T follicular helper cell (primary cell): ENCODE measurements around the gene ASPSCR1.
"Not testable (repeated sequence)": the region's sequence is repeated elsewhere in the genome, so short reads cannot be mapped to it uniquely, and the experiment has no call there.

Experiments used
- DNase-seq: peaks from one replicate; pipeline ENCODE4 v3.0.0-alpha.2; 2020; ENCODE audit warnings: low read depth

The ASPSCR1 gene

DNA sequence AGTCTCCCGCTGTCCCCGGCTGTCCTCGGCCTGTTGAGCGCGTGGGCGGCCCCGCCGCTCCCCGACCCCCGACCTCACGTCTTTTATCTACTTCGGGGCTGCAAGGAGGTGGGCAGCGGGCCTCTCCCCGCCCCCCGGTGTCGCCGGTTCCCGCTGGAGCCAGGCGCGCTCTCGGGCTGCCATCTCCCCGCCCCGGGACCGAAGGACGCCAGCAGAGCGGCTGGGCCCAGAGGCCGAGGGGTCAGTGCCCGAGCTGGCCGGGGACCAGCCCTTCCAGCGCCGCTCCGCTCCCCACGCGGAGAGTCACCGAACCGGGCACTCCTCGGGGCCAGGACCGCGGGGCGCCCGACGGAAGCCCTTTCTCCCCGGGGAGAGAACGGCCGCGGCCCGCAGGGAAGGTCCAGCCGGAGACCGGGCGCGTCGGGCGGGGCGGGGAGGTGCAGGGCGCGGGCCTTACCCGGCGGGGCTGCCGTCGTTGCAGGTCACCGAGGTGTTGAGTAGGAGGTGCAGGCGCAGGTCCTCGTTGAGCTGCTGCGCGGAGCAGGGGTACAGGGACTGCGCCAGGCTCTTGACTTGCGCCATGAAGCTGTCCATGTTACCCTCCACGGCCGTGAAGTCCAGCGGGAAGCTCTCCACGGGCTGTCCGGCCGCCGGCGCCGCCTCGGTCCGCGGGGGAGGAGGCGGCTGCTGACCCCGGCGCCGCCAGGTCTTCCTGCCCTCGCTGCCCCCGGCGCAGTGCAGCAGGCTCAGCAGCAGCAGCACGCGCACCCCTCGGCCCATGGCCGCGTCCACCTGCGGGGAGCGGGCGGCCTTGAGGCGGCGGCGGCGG lies 17.1 kb upstream of the ASPSCR1 start:
- DNase-seq = no peak

DNA sequence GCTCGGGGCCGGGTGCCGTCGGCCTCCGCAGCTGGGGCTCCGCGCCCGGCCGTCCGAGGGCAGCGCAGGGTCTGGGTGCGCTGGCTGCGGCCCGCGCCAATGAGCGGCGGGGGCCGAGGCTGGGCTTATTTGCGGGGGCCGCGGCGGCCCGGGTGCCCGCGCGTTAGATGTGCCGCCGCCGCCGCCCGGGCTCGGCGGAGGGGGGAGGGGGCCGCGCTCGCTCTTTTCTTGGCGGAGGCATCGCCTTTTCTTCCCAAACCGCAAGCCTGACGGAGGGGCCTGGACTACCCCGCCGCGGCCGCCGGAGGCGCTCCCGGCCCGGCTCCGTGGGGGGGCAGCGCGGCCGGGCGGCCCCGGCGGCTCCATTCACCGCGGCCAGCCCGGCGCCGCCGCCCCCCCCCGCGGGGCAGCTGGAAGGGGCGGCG lies 16.3 kb upstream of the ASPSCR1 start, which contains the start of gene NOTUM:
TSS of gene NOTUM (minus strand) at position 101 of the 425 bp plus-strand sequence. CDS start 278 bp downstream, outside the sequence.
- DNase-seq = no peak

DNA sequence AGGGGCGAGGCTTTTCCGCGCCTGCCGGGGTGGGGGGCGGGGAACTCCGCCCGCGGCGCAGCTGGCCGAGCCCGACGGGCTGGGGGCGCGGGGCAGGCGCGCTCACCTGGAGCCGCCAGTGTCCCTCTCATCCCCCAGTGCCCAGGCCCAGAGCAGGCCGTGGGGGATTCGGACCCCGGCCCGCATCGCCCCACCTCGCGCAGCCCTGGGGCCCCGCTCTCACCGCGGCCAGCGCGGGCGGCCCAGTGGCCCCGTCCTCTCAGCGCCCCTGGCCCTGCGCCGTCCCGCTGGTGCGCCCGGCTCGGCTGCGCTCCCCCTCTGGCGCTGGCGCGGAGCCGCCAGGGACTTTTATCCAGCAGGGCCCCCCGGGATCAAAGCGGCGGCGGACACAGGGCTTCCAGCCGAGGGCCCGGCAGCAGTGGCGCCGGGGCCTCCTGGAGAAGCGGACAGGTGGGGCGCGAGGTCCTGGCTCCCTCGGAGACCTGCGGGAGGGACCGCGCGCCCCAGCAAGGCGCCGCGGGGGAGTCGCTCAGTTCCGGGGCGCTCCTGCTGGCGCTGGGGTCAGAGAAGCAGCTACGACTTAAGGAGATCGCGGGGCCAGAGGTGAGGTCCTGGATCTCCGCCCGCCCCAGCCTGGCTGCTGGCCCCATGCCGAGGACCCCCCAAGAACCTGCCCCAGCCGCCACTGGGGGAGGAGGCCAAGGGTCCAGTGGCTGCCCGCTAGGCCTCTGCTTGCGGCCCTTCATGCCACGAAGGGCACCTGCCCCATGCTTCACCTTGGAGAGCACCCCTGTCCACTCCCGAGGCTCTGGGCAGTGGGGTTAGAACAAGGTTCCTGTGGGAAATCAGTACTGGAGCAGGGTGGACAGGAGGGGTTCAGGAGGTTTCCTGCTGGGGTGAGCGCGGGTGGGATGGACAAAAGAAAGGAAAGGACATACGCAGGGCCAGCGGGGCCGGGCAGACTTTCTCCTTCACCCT lies 15.6 kb upstream of the ASPSCR1 start:
- DNase-seq = no peak

DNA sequence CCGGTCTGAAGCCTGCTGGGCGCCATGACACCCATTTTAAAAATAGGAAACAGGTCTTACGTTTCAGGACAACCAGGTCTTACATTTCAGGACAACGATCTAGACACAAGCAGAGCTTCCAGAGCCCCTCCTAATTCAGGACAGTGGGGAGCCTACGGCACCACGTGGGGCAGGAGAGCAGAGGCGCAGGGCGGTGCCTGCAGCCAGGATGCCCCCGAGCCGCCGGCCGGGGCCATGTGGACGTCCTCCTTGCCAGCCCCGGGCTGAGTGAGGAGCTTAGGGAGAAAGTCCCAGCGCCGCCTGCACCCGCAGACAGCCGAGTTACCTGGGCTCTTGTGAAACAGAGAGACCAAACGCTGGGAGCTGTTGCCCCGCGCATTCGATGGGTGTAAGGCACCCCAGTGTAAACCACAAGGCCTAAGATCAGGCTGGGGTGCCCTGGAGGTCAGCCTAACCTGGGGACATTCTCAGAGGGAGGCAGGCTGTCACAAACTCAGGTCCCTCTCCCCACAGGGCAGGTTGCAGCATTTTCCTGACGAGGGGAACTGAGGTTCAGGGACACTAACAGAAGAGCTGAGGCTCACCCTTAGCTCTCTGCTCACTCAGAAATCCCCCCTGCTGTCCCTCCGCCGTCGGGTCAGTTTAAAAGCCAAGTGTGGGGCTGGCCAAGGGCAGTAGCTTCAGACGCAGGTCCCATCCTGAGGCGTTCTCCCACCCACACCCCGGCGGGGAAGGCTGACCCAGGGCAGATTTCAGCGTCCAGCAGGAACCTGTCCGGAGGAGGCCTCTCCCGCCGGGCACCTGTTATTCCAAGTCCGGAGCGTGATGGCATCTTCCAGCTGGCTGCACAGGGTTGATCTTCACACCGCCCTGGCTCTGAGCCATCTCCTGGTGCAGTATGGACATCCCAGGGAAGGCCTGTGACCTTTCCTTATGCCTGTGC lies 14.7 kb upstream of the ASPSCR1 start:
- no peak for DNase-seq

DNA sequence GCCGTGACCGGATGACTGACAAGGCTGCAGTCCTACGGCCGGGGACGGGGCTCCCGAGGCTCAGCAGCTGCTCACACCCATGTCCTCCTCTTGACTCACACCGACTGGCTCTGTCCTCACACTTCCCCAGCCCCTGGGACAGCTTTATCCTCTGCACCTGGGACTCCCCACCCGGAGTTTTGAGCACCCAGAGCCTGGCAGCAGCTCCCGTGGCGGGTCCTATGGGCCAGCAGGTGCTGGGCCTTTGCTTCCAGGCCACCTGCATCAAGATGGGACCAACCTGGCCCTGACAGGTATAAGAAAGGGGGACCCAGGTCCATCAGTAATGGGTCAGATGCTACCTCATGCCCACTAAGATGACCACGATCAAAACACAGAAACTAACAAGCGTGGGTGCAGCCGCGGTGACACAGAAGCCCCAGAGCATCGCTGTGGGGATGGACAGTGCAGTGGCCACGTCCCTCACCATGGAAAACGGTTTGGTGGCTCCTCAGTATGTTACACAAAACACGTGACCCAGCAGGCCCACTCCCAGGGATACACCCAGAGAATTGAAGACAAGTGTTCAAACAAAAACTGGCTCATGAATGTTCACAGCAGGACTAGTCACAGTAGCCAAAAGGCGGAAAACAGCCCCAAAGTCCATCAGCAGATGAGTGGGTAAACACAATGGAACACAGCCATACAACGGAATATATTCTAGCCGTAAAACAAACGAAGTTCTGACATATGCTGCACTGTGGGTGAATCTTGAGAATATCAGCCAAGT lies 13.2 kb upstream of the ASPSCR1 start:
- no peak for DNase-seq

DNA sequence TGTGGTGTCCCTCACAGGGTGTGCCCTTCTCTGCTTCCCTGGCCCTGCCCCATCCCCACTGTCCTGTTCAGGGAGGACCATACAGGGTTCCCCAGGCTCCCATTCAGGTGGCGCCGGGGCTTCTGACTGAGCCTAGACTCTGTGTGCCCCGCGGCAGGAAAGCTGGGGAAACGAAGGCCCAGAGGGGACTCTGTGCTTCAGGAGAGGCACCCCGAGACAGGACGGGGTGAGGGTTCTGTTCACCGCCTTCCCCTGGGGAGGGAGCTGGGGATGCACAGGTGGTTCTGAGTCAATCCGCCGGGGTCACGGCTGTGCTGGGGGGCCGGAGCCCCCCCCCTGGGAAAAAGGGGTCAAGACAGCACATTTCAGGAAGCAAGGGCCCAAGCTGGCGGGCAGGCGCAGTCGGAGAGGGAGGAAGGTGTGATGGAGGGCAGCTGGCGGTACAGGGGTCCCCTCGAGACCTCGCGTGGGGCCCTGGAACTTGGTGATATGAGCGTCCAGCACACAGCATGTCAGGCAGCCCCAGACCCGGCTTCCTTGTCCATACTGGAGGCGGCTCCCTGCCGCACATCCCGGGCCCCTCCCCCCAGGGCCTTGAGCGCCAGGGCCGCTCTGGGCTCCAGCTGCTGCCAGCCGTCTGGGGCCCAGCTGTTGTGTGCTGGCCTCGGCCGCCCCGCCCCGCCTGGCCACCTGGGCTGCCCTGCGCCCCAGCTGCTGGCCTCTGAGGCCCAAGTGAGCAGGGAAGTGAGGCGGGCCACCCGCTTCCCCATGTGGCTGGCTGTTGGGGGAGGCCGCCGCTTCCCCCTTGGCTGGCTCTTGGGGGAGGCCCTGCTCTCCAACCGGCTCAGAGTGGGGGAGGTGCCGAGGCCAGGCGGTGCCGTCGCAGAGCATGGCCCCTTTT lies 10.8 kb upstream of the ASPSCR1 start:
- DNase-seq = no peak

DNA sequence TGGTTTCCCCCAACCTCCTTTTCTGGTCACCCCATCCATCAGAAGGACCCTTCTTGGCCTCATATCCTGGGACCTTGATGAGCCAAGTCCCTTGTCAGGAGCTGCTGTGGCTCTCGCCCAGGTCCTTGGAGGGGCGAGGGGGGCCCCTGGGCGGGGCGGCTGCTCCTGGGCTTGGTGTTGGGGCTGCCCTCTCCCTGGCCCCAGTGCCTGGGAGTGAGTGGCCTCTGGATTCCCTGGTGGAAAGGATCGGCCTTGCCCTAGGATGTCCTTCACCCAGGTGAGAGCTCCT lies 10.2 kb upstream of the ASPSCR1 start:
- DNase-seq = no peak

DNA sequence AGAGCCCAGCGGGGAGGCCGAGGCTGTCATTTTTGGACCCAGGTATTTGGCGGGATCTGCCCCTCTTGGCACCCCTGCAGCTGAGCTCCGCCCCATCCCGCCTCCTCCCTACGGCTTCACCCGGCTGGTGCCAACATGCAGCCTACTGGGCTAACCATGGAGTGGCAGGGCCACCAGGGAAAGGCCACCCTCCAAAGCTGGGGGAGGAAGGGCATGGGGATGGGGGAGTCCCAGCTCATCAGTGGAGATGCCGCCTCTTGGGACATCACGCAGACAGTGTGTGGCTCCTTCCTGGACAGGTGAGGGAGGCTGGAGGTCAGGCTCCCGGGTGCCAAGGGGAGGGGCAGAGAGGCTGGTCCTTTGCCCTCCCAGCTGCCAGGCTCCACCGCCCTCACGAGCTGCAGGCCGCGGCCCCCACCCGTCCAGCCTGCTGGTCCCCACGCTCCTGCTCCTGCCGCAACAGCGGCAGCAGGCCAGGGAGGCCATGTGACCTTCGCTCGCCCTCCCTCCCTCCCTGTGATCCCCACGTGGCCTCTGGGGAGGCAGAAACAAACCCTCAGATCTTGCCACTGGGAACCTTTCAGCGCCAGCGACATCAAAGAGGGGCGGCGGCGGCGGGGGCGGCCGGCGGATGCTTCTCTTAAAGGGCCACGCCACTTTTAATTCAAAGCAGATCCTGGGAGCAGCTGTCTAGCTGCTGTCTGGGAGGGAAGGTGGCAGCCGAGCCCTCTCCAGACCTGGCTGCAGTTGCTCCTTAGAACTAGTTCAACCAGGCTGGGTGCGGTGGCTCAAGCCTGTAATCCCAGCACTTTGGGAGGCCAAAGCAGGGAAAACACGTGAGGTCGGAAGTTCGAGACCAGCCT lies 9.7 kb upstream of the ASPSCR1 start:
- DNase-seq = peak; percentile 84

DNA sequence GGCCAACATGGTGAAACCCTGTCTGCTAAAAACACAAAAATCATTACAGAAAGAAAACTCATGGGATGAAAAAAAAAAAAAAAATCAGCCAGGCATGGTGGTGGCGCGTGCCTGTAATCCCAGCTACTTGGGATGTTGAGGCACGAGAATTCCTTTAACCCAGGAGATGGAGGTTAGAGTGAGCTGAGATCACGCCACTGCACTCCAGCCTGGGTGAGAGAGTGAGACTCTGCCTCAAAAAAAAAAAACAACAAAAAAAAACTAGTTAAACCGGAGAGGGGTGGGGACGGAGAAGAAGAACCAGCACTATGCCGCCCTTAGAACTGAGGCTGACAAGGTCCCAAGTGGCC lies 9.1 kb upstream of the ASPSCR1 start:
- DNase-seq = no peak

DNA sequence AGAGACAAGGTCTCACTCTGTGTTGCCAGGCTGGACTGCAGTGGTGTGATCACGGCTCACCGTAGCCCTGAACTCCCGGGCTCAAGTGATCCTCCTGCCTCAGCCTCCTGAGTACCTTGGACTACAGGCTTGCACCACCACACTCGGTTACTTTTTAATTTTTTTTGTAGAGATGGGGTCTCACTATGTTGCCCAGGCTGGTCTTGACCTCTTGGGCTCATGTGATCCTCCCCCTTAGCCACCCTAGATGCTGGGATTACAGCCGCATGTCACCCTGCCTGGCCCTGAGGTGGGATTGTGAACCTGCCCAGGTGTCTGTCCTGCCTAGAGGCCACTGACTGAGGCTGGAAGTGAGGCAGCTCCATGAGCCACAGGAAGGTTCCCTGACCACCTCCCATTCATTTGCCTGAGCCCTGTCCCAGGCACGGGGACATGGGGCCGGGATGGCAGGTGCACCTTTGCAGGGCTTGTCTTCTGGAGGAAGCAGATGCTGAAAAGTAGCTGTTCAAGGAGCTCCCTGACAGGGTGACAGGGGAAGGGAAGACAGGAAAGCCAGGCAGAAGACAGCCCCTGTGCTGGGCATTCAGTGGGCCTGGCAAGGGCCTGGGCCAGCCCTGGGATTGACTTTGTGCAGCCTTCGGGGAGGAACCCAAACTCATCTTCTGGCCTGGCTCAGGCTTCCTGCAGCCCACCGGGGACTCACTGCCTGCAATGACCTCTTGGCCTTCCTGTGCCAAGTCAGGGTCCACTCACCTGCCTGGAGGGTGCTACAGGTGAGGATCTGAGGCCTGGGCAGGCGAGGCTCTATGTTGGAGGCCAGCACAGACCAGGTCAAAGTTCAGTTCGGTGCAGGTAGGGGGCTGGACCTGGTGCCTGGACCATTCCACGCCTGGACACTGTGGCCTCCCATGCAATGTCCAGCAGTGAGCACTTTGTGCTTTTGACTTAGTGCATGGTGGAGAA lies 8.3 kb upstream of the ASPSCR1 start:
- DNase-seq = no peak

DNA sequence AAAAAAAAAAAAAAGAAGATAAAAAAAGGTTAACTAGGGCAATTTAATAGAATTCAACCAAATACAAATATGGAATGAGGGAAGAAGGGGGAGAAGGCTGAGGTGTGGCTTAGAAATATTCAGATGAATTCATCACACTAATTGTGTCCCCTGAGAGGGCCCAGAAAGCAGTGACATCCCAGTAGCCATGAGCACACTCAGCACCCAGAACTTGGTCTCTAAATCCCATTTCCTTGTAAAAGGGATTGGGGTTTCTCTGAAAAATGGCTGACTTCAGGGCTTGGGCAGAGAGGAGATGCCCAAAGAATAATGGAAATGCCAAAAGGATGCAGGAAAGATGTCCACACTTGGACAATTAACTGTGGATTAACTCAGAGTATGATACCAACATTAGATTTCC lies 4.0 kb upstream of the ASPSCR1 start:
- no peak for DNase-seq

DNA sequence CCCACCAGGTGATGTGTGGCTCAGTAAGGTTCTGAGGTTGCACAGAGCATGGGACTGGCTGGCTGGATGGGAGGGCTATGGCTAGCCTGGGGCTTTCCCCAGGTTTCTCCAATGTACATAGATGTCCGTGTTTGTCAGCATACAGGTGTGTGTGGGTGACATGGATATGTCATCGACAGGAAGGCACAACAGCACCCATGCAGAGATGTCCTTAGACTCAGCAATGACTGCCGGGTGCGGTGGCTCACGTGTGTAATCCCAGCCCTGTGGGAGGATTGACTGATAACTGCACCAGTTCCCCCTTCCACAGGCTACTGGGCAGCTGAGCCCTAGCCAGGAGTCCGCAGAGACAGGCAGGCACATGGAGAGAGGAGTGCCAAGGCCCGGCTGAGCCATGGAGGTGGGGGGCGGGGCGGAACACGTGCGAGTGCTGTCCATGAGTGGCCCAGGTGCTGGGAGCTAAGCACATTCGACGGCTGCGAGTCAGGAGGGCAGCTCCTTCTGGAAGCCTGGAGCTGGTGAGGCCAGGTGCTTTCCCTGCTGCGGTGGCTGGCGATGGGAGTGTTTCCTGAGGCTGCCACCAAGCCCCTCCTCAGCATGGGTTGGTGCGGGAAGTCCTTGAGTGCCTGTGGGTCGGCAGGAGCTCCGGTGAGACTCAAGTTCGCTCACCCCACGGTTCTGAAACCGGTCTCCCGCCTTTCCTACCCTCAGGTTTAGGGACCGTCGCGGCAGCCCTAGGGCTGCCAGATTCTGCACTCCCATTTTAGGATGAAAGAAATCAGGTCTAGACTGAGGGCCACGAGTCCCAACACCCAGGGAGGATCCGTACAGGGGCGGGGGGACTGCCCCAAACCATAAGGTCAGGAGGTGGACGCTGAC lies 858 bp upstream of the ASPSCR1 start:
- no peak for DNase-seq

DNA sequence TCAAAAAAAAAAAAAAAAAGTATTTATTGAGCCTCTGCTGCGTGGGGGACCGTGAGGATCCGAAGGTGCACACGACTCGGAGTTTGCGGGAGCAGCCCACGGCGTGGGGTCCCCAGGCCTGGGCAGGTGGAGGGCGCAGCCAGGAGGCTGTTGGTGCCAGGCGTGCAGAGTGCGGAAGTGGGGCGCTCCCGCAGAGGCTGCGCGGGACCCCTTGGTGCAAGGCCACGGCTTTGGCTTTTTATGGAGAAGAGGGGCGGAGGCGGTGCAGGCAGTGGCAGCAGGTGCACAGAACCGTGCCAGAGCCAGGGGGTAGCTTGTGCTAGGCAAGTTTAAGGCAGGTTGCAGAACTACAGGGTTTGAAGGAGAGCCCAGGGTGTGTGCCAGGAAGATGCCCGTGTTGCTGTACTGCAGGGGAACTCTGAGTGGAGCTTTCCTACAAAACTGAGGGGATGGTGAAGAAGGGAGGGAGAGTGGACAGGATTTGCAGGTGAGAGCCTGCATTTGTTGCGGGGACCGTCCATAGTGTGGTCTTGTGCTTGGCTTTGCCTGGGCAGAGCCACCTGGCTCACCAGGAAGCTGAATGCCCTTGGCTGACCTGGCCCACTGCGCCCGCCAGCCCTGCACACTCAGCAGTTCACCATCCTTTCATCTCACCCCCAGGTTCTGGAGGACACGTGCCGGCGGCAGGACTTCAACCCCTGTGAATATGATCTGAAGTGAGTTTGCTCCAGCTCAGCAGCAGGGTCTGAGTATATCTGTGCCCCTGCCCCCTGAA lies 1.3 kb downstream of the ASPSCR1 start:
- DNase-seq = no peak

DNA sequence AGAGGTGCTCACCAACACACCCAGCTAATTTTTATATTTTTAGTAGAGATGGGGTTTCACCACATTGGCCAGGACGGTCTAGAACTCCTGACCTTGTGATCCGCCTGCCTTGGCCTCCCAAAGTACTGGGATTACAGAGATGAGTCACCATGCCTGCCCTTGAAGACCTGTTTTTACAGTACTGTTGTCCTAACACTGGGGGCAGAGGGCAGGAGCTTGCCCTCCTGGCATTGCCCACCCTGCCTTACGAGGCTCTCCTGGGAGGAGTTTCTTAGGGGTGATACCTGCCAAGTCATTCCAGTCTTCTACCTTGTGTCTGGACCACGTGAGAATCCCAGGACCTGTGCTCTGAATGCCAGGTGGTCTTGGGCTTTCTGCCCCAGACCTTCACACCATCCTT lies 2.7 kb downstream of the ASPSCR1 start:
- DNase-seq = no peak

DNA sequence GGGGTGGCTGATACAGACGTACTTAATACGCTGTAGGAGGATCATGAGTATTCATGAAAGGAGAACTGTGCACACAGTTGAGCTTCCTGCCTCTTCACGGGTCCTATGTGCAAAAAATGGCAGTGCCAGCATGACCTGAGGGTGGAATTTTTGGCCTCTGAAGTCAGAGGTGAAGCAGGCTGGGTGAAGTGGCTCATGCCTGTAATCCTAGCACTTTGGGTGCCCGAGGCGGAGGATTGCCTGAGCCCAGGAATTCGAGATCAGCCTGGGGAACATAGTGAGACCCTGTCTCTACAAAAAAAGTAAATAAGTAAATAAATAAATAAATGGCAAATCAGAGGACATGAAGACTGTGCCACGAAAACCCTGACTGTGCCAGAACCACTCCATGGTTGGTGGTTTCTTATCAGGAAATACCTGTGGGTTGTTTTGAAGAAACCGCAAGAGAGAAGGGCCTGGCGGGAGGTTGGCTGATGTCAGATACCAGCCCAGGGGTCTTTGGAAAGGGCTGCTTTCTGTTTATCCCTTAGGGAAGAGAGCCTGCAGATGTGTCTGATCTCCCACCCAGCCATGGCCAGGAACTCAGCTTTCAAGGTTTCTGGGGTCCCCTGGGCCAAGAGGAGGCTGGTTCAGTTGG lies 3.4 kb downstream of the ASPSCR1 start:
- no peak for DNase-seq

DNA sequence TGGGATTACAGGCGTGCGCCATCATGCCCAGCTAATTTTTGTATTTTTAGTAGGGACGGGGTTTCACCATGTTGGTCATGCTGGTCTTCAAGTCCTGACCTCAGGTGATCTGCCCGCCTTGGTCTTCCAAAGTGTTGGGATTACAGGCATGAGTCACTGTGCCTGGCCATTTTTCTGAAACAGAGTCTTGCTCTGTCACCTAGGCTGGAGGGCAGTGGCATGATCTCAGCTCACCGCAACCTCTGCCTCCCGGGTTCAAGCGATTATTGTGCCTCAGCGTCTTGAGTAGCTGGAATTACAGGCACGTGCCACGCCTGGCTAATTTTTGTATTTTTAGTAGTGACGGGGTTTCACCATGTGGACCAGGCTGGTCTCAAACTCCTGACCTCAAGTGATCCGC lies 4.1 kb downstream of the ASPSCR1 start:
- DNase-seq = not testable (repeated sequence)
